A549 treated with AZD2906 at 1 μM for 4 hours (cell line): ENCODE measurements around the gene USP27X. TPM values are rescaled to one million over a fixed set of nuclear protein-coding genes. Genes with fewer than 3 reads are reported as not detected.

Experiments used
- total RNA-seq: library from RNA; stranded (reverse); fragments of 200-300 nt; extraction: Qiagen RNA extraction; gene quantifications from 5 replicates; pipeline ENCODE4 v1.2.3, GENCODE V29; 2022

USP27X gene
- total RNA-seq = 3.2 to 5.0 TPM (median 4.2 TPM) in 5 replicates

DNA sequence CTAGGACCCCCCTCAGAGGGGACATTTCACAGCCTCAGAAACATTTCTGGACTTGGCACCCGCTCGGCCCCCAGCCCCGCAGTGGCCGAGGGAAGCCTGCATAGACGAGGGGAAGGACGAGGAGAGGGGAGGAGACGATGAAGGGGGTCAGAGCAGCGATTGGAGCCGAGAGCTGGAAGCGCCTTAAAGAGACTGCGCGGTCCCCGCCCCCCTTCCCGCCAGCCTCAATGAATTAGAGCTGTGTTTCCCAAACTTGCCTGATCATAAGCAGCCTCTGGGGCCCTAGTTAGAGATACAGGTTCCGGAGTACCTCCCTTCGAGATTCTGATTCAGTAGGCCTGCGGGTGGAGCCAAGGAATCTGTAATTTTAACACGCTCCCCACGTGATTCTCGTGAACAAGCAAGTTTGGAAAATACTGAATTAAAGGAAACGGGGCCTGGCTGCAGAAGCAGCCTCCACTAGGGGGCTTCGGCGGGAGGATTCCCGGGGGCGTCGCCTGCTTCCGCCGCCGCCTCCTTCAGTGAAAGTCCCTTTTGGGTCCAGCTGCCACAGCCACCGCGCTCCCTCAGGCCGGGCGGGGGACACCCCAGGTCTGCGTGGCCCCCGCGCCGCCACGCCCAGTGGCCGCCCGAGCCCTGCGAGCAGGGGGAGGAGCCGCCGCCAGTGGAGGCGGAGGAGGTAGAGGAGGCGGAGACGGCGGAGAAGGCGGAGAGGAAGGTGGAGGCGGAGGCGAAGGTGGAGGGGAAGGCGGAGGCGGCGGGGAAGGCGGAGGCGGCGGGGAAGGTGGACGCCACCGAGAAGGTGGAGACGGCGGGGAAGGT is at the start of gene USP27X:
Gene USP27X (plus strand): TSS at position 651 of the 822 bp plus-strand sequence. CDS start 824 bp downstream, outside the sequence.

DNA sequence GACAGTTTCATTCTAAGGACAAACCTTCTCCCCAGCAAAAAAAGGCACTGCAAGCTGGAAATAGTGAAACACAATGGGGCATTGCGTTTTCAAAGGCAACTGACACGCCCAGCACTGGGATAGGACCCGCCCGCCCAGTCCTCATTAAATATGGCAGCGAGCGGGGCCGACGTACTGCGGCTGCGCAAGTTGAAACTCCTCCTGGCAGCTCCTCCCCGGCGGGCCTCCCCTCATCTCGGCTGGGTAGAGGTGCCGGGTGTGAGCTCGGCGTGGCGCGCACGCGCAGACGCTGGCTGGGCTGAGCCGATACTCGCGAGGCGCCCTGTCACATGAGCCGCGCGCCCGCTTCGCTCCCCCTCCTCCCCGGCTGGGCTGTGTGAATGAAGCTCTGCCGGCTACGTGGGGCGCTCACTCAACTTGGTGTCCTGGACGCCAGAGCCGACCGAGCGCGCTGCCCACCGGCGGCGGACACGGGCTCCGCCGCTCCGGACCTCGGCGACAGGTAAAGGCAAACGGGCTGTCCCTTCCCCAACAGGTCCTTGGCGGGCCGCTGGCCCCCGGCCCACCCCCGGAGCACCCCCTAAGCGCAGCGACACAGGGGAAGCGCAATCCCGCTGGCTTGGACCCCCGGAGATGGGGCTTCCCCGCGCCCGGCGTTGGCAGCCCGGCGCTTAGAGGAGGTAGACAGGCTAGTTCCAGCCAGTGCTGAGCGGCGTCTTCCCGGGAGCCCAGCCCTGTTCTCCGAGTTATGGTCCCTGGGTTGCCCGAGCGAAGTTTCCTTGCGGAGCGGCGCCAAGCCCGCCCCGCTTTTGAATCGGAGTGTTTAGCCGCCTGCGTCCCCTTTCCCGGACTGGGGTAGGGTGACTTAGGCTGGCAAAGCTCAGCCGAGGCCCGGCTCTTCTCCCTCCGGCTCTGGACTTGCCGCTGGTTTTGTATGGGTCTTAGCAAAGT is 43.3 kb downstream of the USP27X start, which contains the start of gene CLCN5:
Gene CLCN5 (plus strand): TSS at position 306 of the 951 bp plus-strand sequence. CDS start 2,703 bp downstream, outside the sequence.

Other genes with a start within 250 kb of the USP27X start
- 0.26 to 0.29 TPM in 2 of 5 replicates, not detected in the others for gene PAGE1, start 183.5 kb upstream of the USP27X start, total RNA-seq
- gene PAGE4, start 50.2 kb upstream of the USP27X start, total RNA-seq = not detected in 5 replicates
- gene CLCN5, start 43.1 kb downstream of the USP27X start, total RNA-seq = 2.0 to 2.4 TPM (median 2.2 TPM) in 5 replicates